Chondrocyte (in vitro differentiated cells): ENCODE results near the gene FBXL16. TPM values are rescaled to one million over a fixed set of nuclear protein-coding genes. Genes with fewer than 3 reads are reported as not detected.

Experiments
- DNase-seq: peaks from one replicate; pipeline ENCODE4 v3.0.0; 2021; ENCODE audit warnings: mixed read lengths, low spot score
- H3K27ac Mint-ChIP-seq: one replicate; pipeline ENCODE4 v1.8.0; 2021; ENCODE audit warnings: mild to moderate bottlenecking, moderate library complexity, mixed read lengths; ENCODE audit not compliant: unreplicated experiment
- H3K27me3 Mint-ChIP-seq: 2 replicates; pipeline ENCODE4 v1.8.0; 2021; ENCODE audit warnings: low read depth, mixed read lengths
- H3K36me3 Mint-ChIP-seq: 2 replicates; pipeline ENCODE4 v1.8.0; 2021; ENCODE audit warnings: low read depth, mixed read lengths
- H3K4me1 Mint-ChIP-seq: 2 replicates; pipeline ENCODE4 v1.8.0; 2021; ENCODE audit warnings: low read depth, mild to moderate bottlenecking, mixed read lengths
- H3K4me3 Mint-ChIP-seq: one replicate; pipeline ENCODE4 v1.8.0; 2021; ENCODE audit warnings: mild to moderate bottlenecking, moderate library complexity, mixed read lengths; ENCODE audit not compliant: unreplicated experiment
- H3K9me3 Mint-ChIP-seq: 2 replicates; pipeline ENCODE4 v1.8.0; 2021; ENCODE audit warnings: low read depth, mixed read lengths
- total RNA-seq: library from RNA; stranded (reverse); gene quantifications from 3 replicates; pipeline ENCODE4 v1.2.1, GENCODE V29; 2021
- TF ChIP-seq, protein P1 (sequence below): fragments of 200-600 bp; sonication (generic); IDR thresholded peaks from 2 replicates; pipeline ENCODE4 v1.5.0; 2021; ENCODE audit warnings: antibody characterized with exemption, mild to moderate bottlenecking, moderate library complexity

The FBXL16 gene
- total RNA-seq, 1 donor from 2014 or later: 0.87 TPM

DNA sequence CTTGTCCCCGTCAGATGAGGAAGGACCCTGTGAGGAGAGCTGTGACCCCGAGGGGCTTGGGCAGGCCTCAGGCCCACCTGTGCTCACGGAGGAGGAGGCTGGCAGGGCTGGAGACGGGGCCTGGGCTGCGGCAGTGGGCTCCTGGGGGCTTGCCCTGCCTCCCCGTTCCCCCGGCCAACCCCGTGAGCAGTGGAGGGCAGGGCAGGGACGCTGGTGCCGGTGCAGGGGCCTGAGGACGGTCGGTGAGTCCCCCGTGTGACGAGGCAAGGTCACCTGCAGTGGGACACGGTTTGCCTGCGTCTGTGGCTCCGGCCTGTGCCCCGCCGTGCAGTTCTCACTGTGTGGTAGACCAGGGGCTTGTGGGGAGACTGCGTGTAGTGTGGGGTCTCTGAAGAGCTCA is 46.0 kb downstream of the FBXL16 start:
- Mint-ChIP-seq H3K27ac (no peak overlapping the region), H3K36me3 (no peaks in the 10 kb centered on the region), H3K9me3 (no peaks in the 10 kb centered on the region), H3K4me1 (peaks cover 4% of the 10 kb centered on the region), H3K27me3 (no peaks in the 10 kb centered on the region), H3K4me3 (no peak overlapping the region)
- DNase-seq: no peak
- TF ChIP-seq, protein P1, sequence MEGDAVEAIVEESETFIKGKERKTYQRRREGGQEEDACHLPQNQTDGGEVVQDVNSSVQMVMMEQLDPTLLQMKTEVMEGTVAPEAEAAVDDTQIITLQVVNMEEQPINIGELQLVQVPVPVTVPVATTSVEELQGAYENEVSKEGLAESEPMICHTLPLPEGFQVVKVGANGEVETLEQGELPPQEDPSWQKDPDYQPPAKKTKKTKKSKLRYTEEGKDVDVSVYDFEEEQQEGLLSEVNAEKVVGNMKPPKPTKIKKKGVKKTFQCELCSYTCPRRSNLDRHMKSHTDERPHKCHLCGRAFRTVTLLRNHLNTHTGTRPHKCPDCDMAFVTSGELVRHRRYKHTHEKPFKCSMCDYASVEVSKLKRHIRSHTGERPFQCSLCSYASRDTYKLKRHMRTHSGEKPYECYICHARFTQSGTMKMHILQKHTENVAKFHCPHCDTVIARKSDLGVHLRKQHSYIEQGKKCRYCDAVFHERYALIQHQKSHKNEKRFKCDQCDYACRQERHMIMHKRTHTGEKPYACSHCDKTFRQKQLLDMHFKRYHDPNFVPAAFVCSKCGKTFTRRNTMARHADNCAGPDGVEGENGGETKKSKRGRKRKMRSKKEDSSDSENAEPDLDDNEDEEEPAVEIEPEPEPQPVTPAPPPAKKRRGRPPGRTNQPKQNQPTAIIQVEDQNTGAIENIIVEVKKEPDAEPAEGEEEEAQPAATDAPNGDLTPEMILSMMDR: no peak

DNA sequence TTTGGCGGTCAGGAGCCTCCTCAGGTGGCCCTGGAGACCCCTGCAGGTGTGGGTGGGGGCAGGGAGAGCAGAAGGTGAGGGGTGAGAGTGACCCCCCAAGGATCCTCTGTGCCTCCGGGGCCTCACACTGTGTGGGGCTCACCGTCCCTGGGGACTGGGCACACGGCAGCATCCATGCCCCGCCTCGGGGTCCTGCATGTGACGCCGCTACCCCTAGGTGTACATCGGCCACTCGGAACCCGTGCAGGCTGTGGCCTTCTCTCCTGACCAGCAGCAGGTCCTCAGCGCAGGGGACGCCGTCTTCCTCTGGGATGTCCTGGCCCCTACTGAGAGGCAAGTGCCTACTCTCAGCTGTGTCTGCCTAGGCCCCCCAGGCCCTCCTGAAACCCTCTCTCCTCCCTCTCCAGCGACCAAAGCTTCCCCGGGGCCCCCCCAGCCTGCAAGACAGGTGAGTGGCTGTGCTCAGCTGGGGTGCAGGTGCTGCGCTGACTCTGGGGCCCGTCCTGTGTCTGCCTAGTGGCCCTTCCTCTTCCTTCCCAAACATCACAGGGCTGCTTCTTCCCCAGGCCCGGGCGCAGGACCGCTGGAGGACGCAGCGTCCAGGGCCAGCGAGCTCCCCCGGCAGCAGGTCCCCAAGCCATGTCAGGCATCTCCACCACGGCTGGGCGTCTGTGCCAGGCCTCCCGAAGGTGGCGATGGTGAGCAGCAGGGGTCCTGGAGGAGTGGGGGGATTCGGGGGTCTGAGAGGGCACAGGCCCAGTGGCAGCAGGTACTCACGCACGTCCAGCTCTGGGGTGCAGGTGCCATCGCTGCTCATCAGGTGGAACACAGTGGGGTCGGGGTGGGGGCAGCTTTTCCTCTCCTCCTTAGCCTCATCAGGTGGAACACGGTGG is 46.7 kb downstream of the FBXL16 start:
- no peaks in the 10 kb centered on the region for H3K36me3 Mint-ChIP-seq
- TF ChIP-seq, protein P1: peak; percentile 34
- no peak for DNase-seq
- H3K4me3 Mint-ChIP-seq: no peak overlapping the region
- H3K27me3 Mint-ChIP-seq: no peaks in the 10 kb centered on the region
- H3K27ac Mint-ChIP-seq: no peak overlapping the region
- H3K9me3 Mint-ChIP-seq: no peaks in the 10 kb centered on the region
- H3K4me1 Mint-ChIP-seq: peaks cover 4% of the 10 kb centered on the region

DNA sequence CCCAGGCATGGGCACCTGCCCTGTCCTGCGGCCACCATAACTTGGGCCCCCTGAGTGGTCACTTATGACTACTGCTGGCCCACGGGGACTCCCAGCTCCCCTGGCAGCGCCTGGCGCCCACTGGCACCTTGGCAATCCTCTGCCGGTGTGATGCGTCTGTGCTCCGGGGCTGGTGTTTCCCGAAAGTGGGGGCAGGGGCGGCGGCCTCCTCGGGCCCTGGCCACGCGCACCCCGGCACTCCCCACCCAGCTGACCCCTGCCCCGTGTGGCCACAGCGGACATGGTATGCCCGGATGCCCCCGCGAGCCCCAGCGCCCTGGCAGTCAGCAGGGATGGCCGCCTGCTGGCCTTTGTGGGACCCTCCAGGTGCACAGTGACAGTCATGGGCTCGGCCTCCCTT is 48.1 kb downstream of the FBXL16 start:
- TF ChIP-seq, protein P1: no peak
- peaks cover 4% of the 10 kb centered on the region for H3K4me1 Mint-ChIP-seq
- H3K9me3 Mint-ChIP-seq: no peaks in the 10 kb centered on the region
- no peaks in the 10 kb centered on the region for H3K27me3 Mint-ChIP-seq
- no peak for DNase-seq
- no peak overlapping the region for H3K27ac Mint-ChIP-seq
- H3K4me3 Mint-ChIP-seq: no peak overlapping the region
- no peaks in the 10 kb centered on the region for H3K36me3 Mint-ChIP-seq

DNA sequence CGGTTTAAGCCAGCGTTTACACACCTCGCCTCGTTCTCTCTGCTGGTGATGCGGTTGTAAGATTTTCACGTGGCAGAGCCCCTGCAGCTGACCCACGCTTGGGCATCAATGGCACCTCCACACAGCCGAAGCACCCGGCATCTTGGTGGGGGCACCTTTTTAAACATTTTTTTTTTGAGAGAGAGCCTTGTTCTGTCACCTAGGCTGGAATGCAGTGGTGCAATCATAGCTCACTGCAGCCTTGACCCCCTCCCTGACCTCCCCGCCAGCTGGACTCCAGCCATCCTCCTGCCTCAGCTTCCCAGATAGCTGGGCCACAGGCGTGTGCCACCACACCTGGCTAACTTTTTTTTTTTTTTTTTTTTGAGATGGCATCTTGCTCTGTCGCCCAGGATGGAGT is 51.6 kb downstream of the FBXL16 start:
- Mint-ChIP-seq H3K27ac (no peak overlapping the region), H3K36me3 (no peaks in the 10 kb centered on the region), H3K9me3 (no peaks in the 10 kb centered on the region), H3K4me1 (peaks cover 4% of the 10 kb centered on the region), H3K27me3 (no peaks in the 10 kb centered on the region), H3K4me3 (no peak overlapping the region)
- TF ChIP-seq, protein P1: no peak
- no peak for DNase-seq

DNA sequence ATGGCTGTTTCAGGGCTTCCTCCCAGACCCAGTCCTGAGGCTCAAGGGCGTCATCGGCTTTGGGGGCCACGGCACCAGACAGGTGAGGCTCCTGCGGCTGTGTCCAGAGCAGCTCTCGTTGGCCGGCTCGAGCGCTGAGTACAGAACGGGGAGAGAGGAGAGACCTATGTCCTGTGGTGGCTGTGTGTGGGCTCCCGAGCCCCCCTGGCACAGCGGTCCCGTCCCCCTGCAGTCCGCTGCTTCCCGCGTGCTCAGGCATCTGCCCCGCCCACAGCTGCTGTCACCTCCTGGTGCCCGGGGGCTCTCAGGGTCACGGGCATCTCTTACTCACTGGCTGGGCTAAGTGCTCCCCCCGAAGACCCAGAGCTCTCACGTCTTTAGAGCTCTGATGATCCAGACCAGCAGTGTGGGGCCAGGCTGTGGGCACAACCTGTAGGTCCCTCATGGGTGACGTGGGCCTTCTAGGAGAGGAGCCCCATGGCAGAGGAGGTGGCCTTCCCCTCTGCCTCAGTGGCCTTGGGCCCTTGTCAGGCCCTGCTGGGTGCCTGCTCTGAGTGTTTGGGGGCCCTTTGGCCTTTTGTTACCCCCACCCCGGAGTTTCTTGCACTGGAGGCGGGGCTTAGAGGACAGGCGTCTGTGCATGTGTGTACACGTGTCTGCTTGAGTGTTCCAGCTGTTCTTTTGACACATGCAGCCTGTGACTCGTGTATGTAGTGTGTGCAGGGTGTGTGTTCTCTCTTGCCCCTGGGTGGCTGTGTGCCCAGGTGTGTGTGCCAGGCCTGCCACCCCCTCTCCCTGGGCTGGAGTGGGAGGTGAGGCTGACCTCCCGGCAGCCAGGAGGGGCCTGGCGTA is 52.9 kb downstream of the FBXL16 start:
- no peak overlapping the region for H3K4me3 Mint-ChIP-seq
- no peaks in the 10 kb centered on the region for H3K36me3 Mint-ChIP-seq
- H3K27ac Mint-ChIP-seq: no peak overlapping the region
- TF ChIP-seq, protein P1: no peak
- H3K4me1 Mint-ChIP-seq: peaks cover 12% of the 10 kb centered on the region
- no peak for DNase-seq
- H3K27me3 Mint-ChIP-seq: no peaks in the 10 kb centered on the region
- H3K9me3 Mint-ChIP-seq: no peaks in the 10 kb centered on the region
